Common myeloid progenitor, CD34-positive (primary cell): ENCODE results near the gene NEK8.

Experiments used
- CTCF ChIA-PET: fragments of 350-600 bp; sonication (Branson Sonifier 250); formaldehyde crosslinking; loops from one replicate; lab custom pipeline; 2021; ENCODE audit warnings: antibody characterized with exemption; lab: Charles Lee
- POLR2A ChIA-PET: fragments of 350-600 bp; sonication (Branson Sonifier 250); formaldehyde crosslinking; loops from one replicate; lab custom pipeline; 2021; ENCODE audit warnings: antibody characterized with exemption; lab: Charles Lee
- DNase-seq, 3 donors: peaks; one replicate each; pipeline versions ENCODE4 v3.0.0 to v3.0.0-alpha.2; 2013
- H3K27ac ChIP-seq, 2 experiments: 1 replicate in 1 of 2; 2 replicates in 1 of 2; pipeline ENCODE4 v1.7.0; 2013; ENCODE audit warnings: inconsistent platforms in 2 of 2, low read length in 2 of 2, mild to moderate bottlenecking in 2 of 2, low read depth in 1 of 2, moderate library complexity in 1 of 2; ENCODE audit not compliant: severe bottlenecking in 2 of 2, insufficient read depth in 1 of 2, poor library complexity in 1 of 2
- H3K27me3 ChIP-seq, 5 experiments: replicated peaks in 2 of 5; 1 replicate in 3 of 5; 2 replicates in 2 of 5; pipeline versions ENCODE4 v1.6.1 to v1.7.0; 2013; ENCODE audit warnings: low read length in 4 of 5, mild to moderate bottlenecking in 2 of 5, moderate library complexity in 2 of 5, inconsistent platforms in 1 of 5; ENCODE audit not compliant: insufficient read depth in 5 of 5, control insufficient read depth in 4 of 5
- H3K36me3 ChIP-seq, 4 experiments: 1 replicate in 2 of 4; 2 replicates in 2 of 4; pipeline versions ENCODE4 v1.6.1 to v1.7.0; 2013; ENCODE audit warnings: low read length in 3 of 4, control low read depth in 1 of 4, mild to moderate bottlenecking in 1 of 4; ENCODE audit not compliant: control insufficient read depth in 4 of 4, insufficient read depth in 4 of 4
- H3K4me1 ChIP-seq, 4 experiments: 1 replicate in 3 of 4; 2 replicates in 1 of 4; pipeline versions ENCODE4 v1.6.1 to v1.7.1; 2013; ENCODE audit warnings: low read length in 3 of 4, mild to moderate bottlenecking in 3 of 4, control low read depth in 1 of 4, inconsistent platforms in 1 of 4, moderate library complexity in 1 of 4; ENCODE audit not compliant: control insufficient read depth in 4 of 4, insufficient read depth in 4 of 4; ENCODE audit errors: control extremely low read depth in 1 of 4
- H3K4me3 ChIP-seq, 7 experiments: 1 replicate in 4 of 7; 2 replicates in 3 of 7; pipeline versions ENCODE4 v1.5.1 to v1.7.0; 2013; ENCODE audit warnings: mild to moderate bottlenecking in 7 of 7, low read length in 6 of 7, moderate library complexity in 6 of 7, inconsistent platforms in 2 of 7, low read depth in 2 of 7, control low read depth in 1 of 7; ENCODE audit not compliant: insufficient read depth in 4 of 7, control insufficient read depth in 1 of 7; ENCODE audit errors: extremely low read depth in 1 of 7
- H3K9me3 ChIP-seq, 5 experiments: 1 replicate in 4 of 5; 2 replicates in 1 of 5; pipeline versions ENCODE4 v1.6.1 to v1.7.1; 2013; ENCODE audit warnings: low read length in 4 of 5, mild to moderate bottlenecking in 2 of 5, inconsistent platforms in 1 of 5, low read depth in 1 of 5, moderate library complexity in 1 of 5; ENCODE audit not compliant: control insufficient read depth in 4 of 5, insufficient read depth in 2 of 5; ENCODE audit errors: control extremely low read depth in 1 of 5
- WGBS: methylation state at CpG from one replicate; pipeline ENCODE4 v1.1.5; 2013; ENCODE audit not compliant: insufficient coverage; 5-methylcytosine and 5-hydroxymethylcytosine counted together

NEK8 gene

GRCh38 chr17:28763137-28763799 lies 34.7 kb downstream of the NEK8 start:
- H3K4me1 ChIP-seq: peaks cover 3 to 15% (median 13%) of the 10 kb centered on the region in 4 experiments

GRCh38 chr17:28763804-28764266 lies 35.2 kb downstream of the NEK8 start:
- CTCF ChIA-PET: interaction anchor here (0.8 to 7.3 kb wide), 41 partner anchors 10 to 182 kb away, joined by 3 to 84 read pairs (median 6); partner anchors contain the start of genes FAM222B, FLOT2, NEK8 and RPL23A
- Histone ChIP-seq H3K4me1 (peaks cover 3 to 15% (median 13%) of the 10 kb centered on the region in 4 experiments), H3K9me3 (no peaks in the 10 kb centered on the region), H3K27ac (no peak overlapping the region), H3K4me3 (no peak overlapping the region), H3K36me3 (peaks cover 15 to 55% (median 30%) of the 10 kb centered on the region in 4 experiments), H3K27me3 (no peaks in the 10 kb centered on the region)
- POLR2A ChIA-PET: interaction anchor here (0.6 to 0.9 kb wide), 3 partner anchors 11 to 84 kb away, joined by 3 to 7 read pairs (median 4); no protein-coding TSS in a partner anchor
- WGBS: 91% methylated on average over 5 of the region's 5 CpGs
- DNase-seq: peak; percentile 78 to 89 (median 82)

More at GRCh38 chr17:28763137-28763799, 34.7 kb downstream of the NEK8 start:
- no peak for DNase-seq
- Histone ChIP-seq H3K36me3 (peaks cover 19 to 60% (median 36%) of the 10 kb centered on the region in 4 experiments), H3K27ac (no peak overlapping the region), H3K27me3 (no peaks in the 10 kb centered on the region), H3K9me3 (no peaks in the 10 kb centered on the region), H3K4me3 (no peak overlapping the region)
- WGBS: 100% methylated on average over 1 of the region's 1 CpG
- ChIA-PET POLR2A (interaction anchor here (0.7 to 0.9 kb wide), 3 partner anchors 11 to 36 kb away, joined by 3 to 4 read pairs (median 3); no protein-coding TSS in a partner anchor), CTCF (interaction anchor here (0.8 to 7.3 kb wide), 40 partner anchors 11 to 182 kb away, joined by 3 to 84 read pairs (median 6); partner anchors contain the start of genes FAM222B, FLOT2, NEK8 and RPL23A)

GRCh38 chr17:28765038-28765437 lies 36.5 kb downstream of the NEK8 start:
- Histone ChIP-seq H3K27ac (no peak overlapping the region), H3K36me3 (peaks cover 9 to 43% (median 19%) of the 10 kb centered on the region in 4 experiments), H3K4me1 (peaks cover 3 to 15% (median 13%) of the 10 kb centered on the region in 4 experiments), H3K9me3 (no peaks in the 10 kb centered on the region), H3K4me3 (no peak overlapping the region), H3K27me3 (no peaks in the 10 kb centered on the region)
- DNase-seq: no peak
- 91% methylated on average over 4 of the region's 4 CpGs for WGBS
- ChIA-PET CTCF (interaction anchor here (0.6 to 7.3 kb wide), 25 partner anchors 9 to 187 kb away, joined by 3 to 84 read pairs (median 5); partner anchors contain the start of genes FAM222B, FLOT2, NEK8 and TLCD1), POLR2A (no interaction called here)

- Histone ChIP-seq H3K4me1 (peaks cover 0 to 18% (median 6%) of the 10 kb centered on the region in 4 experiments), H3K27ac (no peak overlapping the region), H3K4me3 (no peak overlapping the region), H3K27me3 (no peaks in the 10 kb centered on the region), H3K36me3 (peaks cover 0 to 7% (median 3%) of the 10 kb centered on the region in 4 experiments), H3K9me3 (no peaks in the 10 kb centered on the region)
- 79% methylated on average over 4 of the region's 6 CpGs for WGBS
- ChIA-PET CTCF (interaction anchor here (1.4 to 6.3 kb wide), 6 partner anchors 11 to 68 kb away, joined by 4 to 47 read pairs (median 4); partner anchors contain the start of genes NEK8 and TLCD1), POLR2A (interaction anchor here (0.7 kb wide), 1 partner anchor 13 kb away, joined by 3 read pairs; no protein-coding TSS in a partner anchor)
- no peak for DNase-seq
Observed at GRCh38 chr17:28773736-28774135, 45.1 kb downstream of the NEK8 start.

GRCh38 chr17:28774206-28774605 lies 45.6 kb downstream of the NEK8 start:
- H3K4me3 ChIP-seq: no peak overlapping the region
- 100% methylated on average over 3 of the region's 3 CpGs for WGBS
- ChIA-PET POLR2A (interaction anchor here (0.7 kb wide), 1 partner anchor 13 kb away, joined by 3 read pairs; no protein-coding TSS in a partner anchor), CTCF (interaction anchor here (1.4 to 6.3 kb wide), 7 partner anchors 11 to 68 kb away, joined by 4 to 47 read pairs (median 4); partner anchors contain the start of genes NEK8 and TLCD1)
- no peaks in the 10 kb centered on the region for H3K9me3 ChIP-seq
- H3K27ac ChIP-seq: no peak overlapping the region
- peaks cover 0 to 20% (median 9%) of the 10 kb centered on the region in 4 experiments for H3K4me1 ChIP-seq
- no peak for DNase-seq
- H3K27me3 ChIP-seq: no peaks in the 10 kb centered on the region
- H3K36me3 ChIP-seq: peaks cover 0 to 7% (median 3%) of the 10 kb centered on the region in 4 experiments

- no peak for DNase-seq
- peaks cover 0 to 10% (median 6%) of the 10 kb centered on the region in 4 experiments for H3K36me3 ChIP-seq
- no peaks in the 10 kb centered on the region for H3K9me3 ChIP-seq
- WGBS: 71% methylated on average over 1 of the region's 1 CpG
- H3K27ac ChIP-seq: peak overlapping the region in 1 of 2 experiments; percentile 9
- H3K4me1 ChIP-seq: peaks cover 0 to 20% (median 9%) of the 10 kb centered on the region in 4 experiments
- ChIA-PET POLR2A (interaction anchor here (0.7 kb wide), 1 partner anchor 274 kb away, joined by 3 read pairs; no protein-coding TSS in a partner anchor), CTCF (interaction anchor here (0.6 to 6.3 kb wide), 3 partner anchors 9 to 176 kb away, joined by 4 to 47 read pairs (median 5); no protein-coding TSS in a partner anchor)
- no peak overlapping the region for H3K4me3 ChIP-seq
- no peaks in the 10 kb centered on the region for H3K27me3 ChIP-seq
Observed at GRCh38 chr17:28777178-28777577, 48.6 kb downstream of the NEK8 start.
